Measurements from ENCODE around the gene CTDSP1. TPM values are rescaled to one million over a fixed set of nuclear protein-coding genes. Genes with fewer than 3 reads are reported as not detected.

Gene CTDSP1
- polyA plus RNA-seq, 1 donor from 2014 or later = 0.97 TPM

DNA sequence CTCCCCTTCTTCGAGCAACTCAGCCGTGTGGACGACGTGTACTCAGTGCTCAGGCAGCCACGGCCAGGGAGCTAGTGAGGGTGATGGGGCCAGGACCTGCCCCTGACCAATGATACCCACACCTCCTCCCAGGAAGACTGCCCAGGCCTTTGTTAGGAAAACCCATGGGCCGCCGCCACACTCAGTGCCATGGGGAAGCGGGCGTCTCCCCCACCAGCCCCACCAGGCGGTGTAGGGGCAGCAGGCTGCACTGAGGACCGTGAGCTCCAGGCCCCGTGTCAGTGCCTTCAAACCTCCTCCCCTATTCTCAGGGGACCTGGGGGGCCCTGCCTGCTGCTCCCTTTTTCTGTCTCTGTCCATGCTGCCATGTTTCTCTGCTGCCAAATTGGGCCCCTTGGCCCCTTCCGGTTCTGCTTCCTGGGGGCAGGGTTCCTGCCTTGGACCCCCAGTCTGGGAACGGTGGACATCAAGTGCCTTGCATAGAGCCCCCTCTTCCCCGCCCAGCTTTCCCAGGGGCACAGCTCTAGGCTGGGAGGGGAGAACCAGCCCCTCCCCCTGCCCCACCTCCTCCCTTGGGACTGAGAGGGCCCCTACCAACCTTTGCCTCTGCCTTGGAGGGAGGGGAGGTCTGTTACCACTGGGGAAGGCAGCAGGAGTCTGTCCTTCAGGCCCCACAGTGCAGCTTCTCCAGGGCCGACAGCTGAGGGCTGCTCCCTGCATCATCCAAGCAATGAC is 4.8 kb downstream of the CTDSP1 start:
- no peak overlapping the region for H2AFZ ChIP-seq (ENCODE audit: low read depth, low read length)
- no peak overlapping the region for H3K4me2 ChIP-seq (ENCODE audit: low read length)
- H3K79me2 ChIP-seq (replicated peaks; ENCODE audit: insufficient read depth, low read length) = no peaks in the 10 kb centered on the region
- H3K36me3 ChIP-seq (ENCODE audit: insufficient read depth, low read length) = no peaks in the 10 kb centered on the region
- no peak overlapping the region for H3K27ac ChIP-seq (ENCODE audit: low read length)
- no peak overlapping the region for H3K9ac ChIP-seq (ENCODE audit: low read length)
- H3K27me3 ChIP-seq (ENCODE audit: insufficient read depth, low read depth, low read length) = peaks cover under 1% of the 10 kb centered on the region
- no peaks in the 10 kb centered on the region for H3K9me3 ChIP-seq (ENCODE audit: low read length)
- H3F3A ChIP-seq (ENCODE audit: insufficient read depth, low read length, poor library complexity, severe bottlenecking) = no peaks in the 10 kb centered on the region
- no peak overlapping the region for H3K4me3 ChIP-seq (ENCODE audit: low read length)
- no peaks in the 10 kb centered on the region for H4K20me1 ChIP-seq (ENCODE audit: insufficient read depth)
- no peaks in the 10 kb centered on the region for H3K9me2 ChIP-seq (ENCODE audit: insufficient read depth, low read length)
- TF ChIP-seq POLR2AphosphoS5 (IDR thresholded peaks at IDR 0.05) (no peak), SMC3 (conservative IDR thresholded peaks at IDR 0.05; ENCODE audit: poor library complexity) (no peak)

DNA sequence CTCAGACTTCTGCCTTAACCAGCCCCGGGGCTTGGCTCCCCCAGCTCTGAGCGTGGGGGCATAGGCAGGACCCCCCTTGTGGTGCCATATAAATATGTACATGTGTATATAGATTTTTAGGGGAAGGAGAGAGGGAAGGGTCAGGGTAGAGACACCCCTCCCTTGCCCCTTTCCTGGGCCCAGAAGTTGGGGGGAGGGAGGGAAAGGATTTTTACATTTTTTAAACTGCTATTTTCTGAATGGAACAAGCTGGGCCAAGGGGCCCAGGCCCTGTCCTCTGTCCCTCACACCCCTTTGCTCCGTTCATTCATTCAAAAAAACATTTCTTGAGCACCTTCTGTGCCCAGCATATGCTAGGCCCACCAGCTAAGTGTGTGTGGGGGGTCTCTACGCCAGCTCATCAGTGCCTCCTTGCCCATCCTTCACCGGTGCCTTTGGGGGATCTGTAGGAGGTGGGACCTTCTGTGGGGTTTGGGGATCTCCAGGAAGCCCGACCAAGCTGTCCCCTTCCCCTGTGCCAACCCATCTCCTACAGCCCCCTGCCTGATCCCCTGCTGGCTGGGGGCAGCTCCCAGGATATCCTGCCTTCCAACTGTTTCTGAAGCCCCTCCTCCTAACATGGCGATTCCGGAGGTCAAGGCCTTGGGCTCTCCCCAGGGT is 5.5 kb downstream of the CTDSP1 start:
- no peaks in the 10 kb centered on the region for H3K79me2 ChIP-seq (replicated peaks; ENCODE audit: insufficient read depth, low read length)
- H3F3A ChIP-seq (ENCODE audit: insufficient read depth, low read length, poor library complexity, severe bottlenecking) = no peaks in the 10 kb centered on the region
- no peaks in the 10 kb centered on the region for H3K27me3 ChIP-seq (ENCODE audit: insufficient read depth, low read depth, low read length)
- H3K9ac ChIP-seq (ENCODE audit: low read length) = peak overlapping the region; percentile 76
- no peaks in the 10 kb centered on the region for H3K36me3 ChIP-seq (ENCODE audit: insufficient read depth, low read length)
- no peaks in the 10 kb centered on the region for H3K9me2 ChIP-seq (ENCODE audit: insufficient read depth, low read length)
- no peaks in the 10 kb centered on the region for H4K20me1 ChIP-seq (ENCODE audit: insufficient read depth)
- no peak for TF ChIP-seq EP300 (conservative IDR thresholded peaks at IDR 0.05; ENCODE audit: poor library complexity, severe bottlenecking)
- TF ChIP-seq, protein P1, sequence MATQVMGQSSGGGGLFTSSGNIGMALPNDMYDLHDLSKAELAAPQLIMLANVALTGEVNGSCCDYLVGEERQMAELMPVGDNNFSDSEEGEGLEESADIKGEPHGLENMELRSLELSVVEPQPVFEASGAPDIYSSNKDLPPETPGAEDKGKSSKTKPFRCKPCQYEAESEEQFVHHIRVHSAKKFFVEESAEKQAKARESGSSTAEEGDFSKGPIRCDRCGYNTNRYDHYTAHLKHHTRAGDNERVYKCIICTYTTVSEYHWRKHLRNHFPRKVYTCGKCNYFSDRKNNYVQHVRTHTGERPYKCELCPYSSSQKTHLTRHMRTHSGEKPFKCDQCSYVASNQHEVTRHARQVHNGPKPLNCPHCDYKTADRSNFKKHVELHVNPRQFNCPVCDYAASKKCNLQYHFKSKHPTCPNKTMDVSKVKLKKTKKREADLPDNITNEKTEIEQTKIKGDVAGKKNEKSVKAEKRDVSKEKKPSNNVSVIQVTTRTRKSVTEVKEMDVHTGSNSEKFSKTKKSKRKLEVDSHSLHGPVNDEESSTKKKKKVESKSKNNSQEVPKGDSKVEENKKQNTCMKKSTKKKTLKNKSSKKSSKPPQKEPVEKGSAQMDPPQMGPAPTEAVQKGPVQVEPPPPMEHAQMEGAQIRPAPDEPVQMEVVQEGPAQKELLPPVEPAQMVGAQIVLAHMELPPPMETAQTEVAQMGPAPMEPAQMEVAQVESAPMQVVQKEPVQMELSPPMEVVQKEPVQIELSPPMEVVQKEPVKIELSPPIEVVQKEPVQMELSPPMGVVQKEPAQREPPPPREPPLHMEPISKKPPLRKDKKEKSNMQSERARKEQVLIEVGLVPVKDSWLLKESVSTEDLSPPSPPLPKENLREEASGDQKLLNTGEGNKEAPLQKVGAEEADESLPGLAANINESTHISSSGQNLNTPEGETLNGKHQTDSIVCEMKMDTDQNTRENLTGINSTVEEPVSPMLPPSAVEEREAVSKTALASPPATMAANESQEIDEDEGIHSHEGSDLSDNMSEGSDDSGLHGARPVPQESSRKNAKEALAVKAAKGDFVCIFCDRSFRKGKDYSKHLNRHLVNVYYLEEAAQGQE (IDR thresholded peaks at IDR 0.05; ENCODE audit: borderline replicate concordance) = no peak
- no peak for TF ChIP-seq POLR2AphosphoS5 (IDR thresholded peaks at IDR 0.05)
- no peak for TF ChIP-seq SMC3 (conservative IDR thresholded peaks at IDR 0.05; ENCODE audit: poor library complexity)
- TF ChIP-seq TAF1 (IDR thresholded peaks at IDR 0.05; ENCODE audit: low read depth) = no peak
- TF ChIP-seq, protein P2, sequence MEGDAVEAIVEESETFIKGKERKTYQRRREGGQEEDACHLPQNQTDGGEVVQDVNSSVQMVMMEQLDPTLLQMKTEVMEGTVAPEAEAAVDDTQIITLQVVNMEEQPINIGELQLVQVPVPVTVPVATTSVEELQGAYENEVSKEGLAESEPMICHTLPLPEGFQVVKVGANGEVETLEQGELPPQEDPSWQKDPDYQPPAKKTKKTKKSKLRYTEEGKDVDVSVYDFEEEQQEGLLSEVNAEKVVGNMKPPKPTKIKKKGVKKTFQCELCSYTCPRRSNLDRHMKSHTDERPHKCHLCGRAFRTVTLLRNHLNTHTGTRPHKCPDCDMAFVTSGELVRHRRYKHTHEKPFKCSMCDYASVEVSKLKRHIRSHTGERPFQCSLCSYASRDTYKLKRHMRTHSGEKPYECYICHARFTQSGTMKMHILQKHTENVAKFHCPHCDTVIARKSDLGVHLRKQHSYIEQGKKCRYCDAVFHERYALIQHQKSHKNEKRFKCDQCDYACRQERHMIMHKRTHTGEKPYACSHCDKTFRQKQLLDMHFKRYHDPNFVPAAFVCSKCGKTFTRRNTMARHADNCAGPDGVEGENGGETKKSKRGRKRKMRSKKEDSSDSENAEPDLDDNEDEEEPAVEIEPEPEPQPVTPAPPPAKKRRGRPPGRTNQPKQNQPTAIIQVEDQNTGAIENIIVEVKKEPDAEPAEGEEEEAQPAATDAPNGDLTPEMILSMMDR (IDR thresholded peaks at IDR 0.05; ENCODE audit: poor library complexity, severe bottlenecking) = no peak
- no peak for TF ChIP-seq EZH2 (IDR thresholded peaks at IDR 0.05; ENCODE audit: borderline replicate concordance, insufficient read depth, low read length, poor library complexity, severe bottlenecking)
- no peak for TF ChIP-seq RAD21 (conservative IDR thresholded peaks at IDR 0.05)
- TF ChIP-seq MXI1 (conservative IDR thresholded peaks at IDR 0.05; ENCODE audit: poor library complexity, severe bottlenecking) = no peak
- H3K4me2 ChIP-seq (ENCODE audit: low read length) = peak overlapping the region; percentile 51
- H3K4me3 ChIP-seq (ENCODE audit: low read length) = peak overlapping the region; percentile 72
- H3K9me3 ChIP-seq (ENCODE audit: low read length) = no peaks in the 10 kb centered on the region
- no peak overlapping the region for H3K27ac ChIP-seq (ENCODE audit: low read length)
- peak overlapping the region; percentile 51 for H2AFZ ChIP-seq (ENCODE audit: low read depth, low read length)
